SK-N-SH (cell line): ENCODE measurements around the gene TPPP.

Experiments used
- CTCF ChIP-seq: fragments of 200-600 bp; sonication (generic); IDR thresholded peaks from 2 replicates; pipeline ENCODE4 v1.6.1; 2017; ENCODE audit warnings: antibody characterized with exemption, mild to moderate bottlenecking, moderate library complexity
- EZH2phosphoT487 ChIP-seq: fragments of 200-600 bp; sonication (generic); IDR thresholded peaks from 2 replicates; pipeline ENCODE4 v1.6.1; 2017; ENCODE audit warnings: low read depth, mixed run types, mild to moderate bottlenecking, antibody characterized with exemption, moderate library complexity, borderline replicate concordance
- FOXJ3 ChIP-seq: sonication (generic); formaldehyde crosslinking; IDR thresholded peaks from 2 replicates; pipeline ENCODE4 v1.5.1; 2020; ENCODE audit warnings: mild to moderate bottlenecking, missing genetic modification reagents
- POLR2AphosphoS5 ChIP-seq: IDR thresholded peaks from 2 replicates; pipeline ENCODE4 v1.6.1; 2012; ENCODE audit warnings: low read depth, low read length
- RAD21 ChIP-seq: IDR thresholded peaks from 2 replicates; pipeline ENCODE4 v1.6.1; 2012; ENCODE audit warnings: mild to moderate bottlenecking, low read length
- RXRA ChIP-seq: IDR thresholded peaks from 2 replicates; pipeline ENCODE4 v1.4.0; 2012; ENCODE audit warnings: low read depth, mild to moderate bottlenecking, borderline replicate concordance
- TAF1 ChIP-seq: IDR thresholded peaks from 2 replicates; pipeline ENCODE4 v1.6.1; 2012; ENCODE audit warnings: low read depth, mild to moderate bottlenecking, low read length, moderate library complexity, borderline replicate concordance
- ZBTB33 ChIP-seq: IDR thresholded peaks from 2 replicates; pipeline ENCODE4 v1.4.0; 2012; ENCODE audit warnings: low read depth, borderline replicate concordance
- TF ChIP-seq, protein P1 (sequence below): IDR thresholded peaks from 2 replicates; pipeline ENCODE4 v1.6.1; 2012; ENCODE audit warnings: mild to moderate bottlenecking, low read depth, low read length, moderate library complexity
- TF ChIP-seq, protein P2 (sequence below): fragments of 150-350 bp; IDR thresholded peaks from 2 replicates; pipeline ENCODE4 v1.6.1; 2017; ENCODE audit warnings: antibody characterized with exemption, low read length, low read depth, borderline replicate concordance

GRCh38 chr5:616484-617039, 76.6 kb downstream of the TPPP start:
- TF ChIP-seq CTCF: no peak
- TF ChIP-seq POLR2AphosphoS5: no peak
- no peak for TF ChIP-seq TAF1
- no peak for TF ChIP-seq EZH2phosphoT487
- no peak for TF ChIP-seq RXRA
- no peak for TF ChIP-seq FOXJ3
- TF ChIP-seq, protein P1, sequence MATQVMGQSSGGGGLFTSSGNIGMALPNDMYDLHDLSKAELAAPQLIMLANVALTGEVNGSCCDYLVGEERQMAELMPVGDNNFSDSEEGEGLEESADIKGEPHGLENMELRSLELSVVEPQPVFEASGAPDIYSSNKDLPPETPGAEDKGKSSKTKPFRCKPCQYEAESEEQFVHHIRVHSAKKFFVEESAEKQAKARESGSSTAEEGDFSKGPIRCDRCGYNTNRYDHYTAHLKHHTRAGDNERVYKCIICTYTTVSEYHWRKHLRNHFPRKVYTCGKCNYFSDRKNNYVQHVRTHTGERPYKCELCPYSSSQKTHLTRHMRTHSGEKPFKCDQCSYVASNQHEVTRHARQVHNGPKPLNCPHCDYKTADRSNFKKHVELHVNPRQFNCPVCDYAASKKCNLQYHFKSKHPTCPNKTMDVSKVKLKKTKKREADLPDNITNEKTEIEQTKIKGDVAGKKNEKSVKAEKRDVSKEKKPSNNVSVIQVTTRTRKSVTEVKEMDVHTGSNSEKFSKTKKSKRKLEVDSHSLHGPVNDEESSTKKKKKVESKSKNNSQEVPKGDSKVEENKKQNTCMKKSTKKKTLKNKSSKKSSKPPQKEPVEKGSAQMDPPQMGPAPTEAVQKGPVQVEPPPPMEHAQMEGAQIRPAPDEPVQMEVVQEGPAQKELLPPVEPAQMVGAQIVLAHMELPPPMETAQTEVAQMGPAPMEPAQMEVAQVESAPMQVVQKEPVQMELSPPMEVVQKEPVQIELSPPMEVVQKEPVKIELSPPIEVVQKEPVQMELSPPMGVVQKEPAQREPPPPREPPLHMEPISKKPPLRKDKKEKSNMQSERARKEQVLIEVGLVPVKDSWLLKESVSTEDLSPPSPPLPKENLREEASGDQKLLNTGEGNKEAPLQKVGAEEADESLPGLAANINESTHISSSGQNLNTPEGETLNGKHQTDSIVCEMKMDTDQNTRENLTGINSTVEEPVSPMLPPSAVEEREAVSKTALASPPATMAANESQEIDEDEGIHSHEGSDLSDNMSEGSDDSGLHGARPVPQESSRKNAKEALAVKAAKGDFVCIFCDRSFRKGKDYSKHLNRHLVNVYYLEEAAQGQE: no peak
- TF ChIP-seq ZBTB33: no peak
- TF ChIP-seq, protein P2, sequence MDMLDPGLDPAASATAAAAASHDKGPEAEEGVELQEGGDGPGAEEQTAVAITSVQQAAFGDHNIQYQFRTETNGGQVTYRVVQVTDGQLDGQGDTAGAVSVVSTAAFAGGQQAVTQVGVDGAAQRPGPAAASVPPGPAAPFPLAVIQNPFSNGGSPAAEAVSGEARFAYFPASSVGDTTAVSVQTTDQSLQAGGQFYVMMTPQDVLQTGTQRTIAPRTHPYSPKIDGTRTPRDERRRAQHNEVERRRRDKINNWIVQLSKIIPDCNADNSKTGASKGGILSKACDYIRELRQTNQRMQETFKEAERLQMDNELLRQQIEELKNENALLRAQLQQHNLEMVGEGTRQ: no peak
- no peak for TF ChIP-seq RAD21
